HepG2 (cell line): ENCODE results near the gene OGA. TPM values are rescaled to one million over a fixed set of nuclear protein-coding genes. Genes with fewer than 3 reads are reported as not detected.
A peak's percentile ranks its signal among the peaks of the same experiment; 100 is the strongest.

ENCODE experiments used
- ATAC-seq: fragments of 200-7000 bp; cut with Tn5 transposase; 3 replicates; pipeline ENCODE4 v1.9.1; 2020; ENCODE audit warnings: mild to moderate bottlenecking, moderate library complexity
- BruUV-seq: library from RNA; stranded (reverse); fragments of 400-500 nt; replicated peaks from 2 replicates; lab custom pipeline; 2021; lab: Mats Ljungman, UMichigan
- CTCF ChIA-PET: fragments of 300-600 bp; formaldehyde crosslinking; extraction: SDS; loops from one replicate; lab custom pipeline; 2021; ENCODE audit warnings: low total read pairs, inconsistent platforms, low intra/inter-chr PET ratio; lab: Yijun Ruan, JAX
- POLR2A ChIA-PET: fragments of 350-600 bp; sonication (Branson Sonifier 250); formaldehyde crosslinking; loops from one replicate; lab custom pipeline; 2020; ENCODE audit warnings: antibody characterized with exemption, inconsistent platforms; lab: Yijun Ruan, JAX
- DNase-seq: peaks from one replicate; pipeline ENCODE4 v3.0.0-alpha.2; 2015; ENCODE audit warnings: low spot score
- FAIRE-seq: peaks from 3 replicates; lab custom pipeline; 2011; peaks lifted over from hg19 to GRCh38; lab: Jason Lieb, UNC
- H2AFZ ChIP-seq: one replicate; pipeline ENCODE4 v1.6.1; 2011; ENCODE audit warnings: low read length, inconsistent platforms
- H3K27ac ChIP-seq: fragments of 300-600 bp; 3 replicates; pipeline ENCODE4 v1.8.0; 2011; ENCODE audit warnings: mixed run types, mild to moderate bottlenecking, mixed read lengths, low read length, inconsistent platforms; ENCODE audit not compliant: insufficient read depth; ENCODE audit errors: extremely low read length
- H3K27me3 ChIP-seq, 2 experiments: fragments of 200-600 bp in 1 of 2; 2 replicates in 1 of 2; 3 replicates in 1 of 2; pipeline versions ENCODE4 v1.6.0 to v1.8.0; 2011; ENCODE audit warnings: low read length in 2 of 2, mild to moderate bottlenecking in 2 of 2, moderate library complexity in 2 of 2, inconsistent platforms in 1 of 2; ENCODE audit not compliant: insufficient read depth in 2 of 2, control insufficient read depth in 1 of 2
- H3K36me3 ChIP-seq, 2 experiments: fragments of 200-600 bp in 1 of 2; replicated peaks in 1 of 2; 2 replicates in 1 of 2; 3 replicates in 1 of 2; pipeline versions ENCODE4 v1.5.1 to v1.8.0; 2011; ENCODE audit warnings: low read length in 2 of 2, inconsistent platforms in 1 of 2; ENCODE audit not compliant: insufficient read depth in 2 of 2, control insufficient read depth in 1 of 2
- H3K4me1 ChIP-seq: 2 replicates; pipeline ENCODE4 v1.5.1; 2012; ENCODE audit warnings: low read length, inconsistent platforms; ENCODE audit not compliant: insufficient read depth
- H3K4me2 ChIP-seq: 2 replicates; pipeline ENCODE4 v1.6.0; 2011; ENCODE audit warnings: low read depth, low read length, inconsistent platforms
- H3K4me3 ChIP-seq, 3 experiments: fragments of 200-600 bp in 1 of 3; sonication (generic), shearing (Covaris generic) in 1 of 3; replicated peaks in 1 of 3; 2 replicates each; pipeline ENCODE4 v1.5.1; 2011 to 2016; ENCODE audit warnings: low read length in 3 of 3, inconsistent platforms in 2 of 3, low read depth in 2 of 3, mild to moderate bottlenecking in 2 of 3, control low read depth in 1 of 3, mixed read lengths in 1 of 3; ENCODE audit not compliant: insufficient read depth in 1 of 3
- H3K79me2 ChIP-seq: one replicate; pipeline ENCODE4 v1.6.1; 2011; ENCODE audit warnings: low read length, inconsistent platforms; ENCODE audit not compliant: insufficient read depth
- H3K9ac ChIP-seq: 2 replicates; pipeline ENCODE4 v1.6.0; 2011; ENCODE audit warnings: mild to moderate bottlenecking, low read depth, low read length, inconsistent platforms; ENCODE audit not compliant: insufficient read depth
- H3K9me3 ChIP-seq: 2 replicates; pipeline ENCODE4 v1.5.1; 2012; ENCODE audit warnings: mild to moderate bottlenecking, low read length
- H4K20me1 ChIP-seq: 2 replicates; pipeline ENCODE4 v1.6.0; 2011; ENCODE audit warnings: inconsistent platforms, mild to moderate bottlenecking, low read length, moderate library complexity; ENCODE audit not compliant: insufficient read depth
- ATF3 ChIP-seq: sonication (generic); formaldehyde crosslinking; IDR thresholded peaks from 2 replicates; pipeline ENCODE4 v1.4.0; 2020; ENCODE audit warnings: missing genetic modification reagents
- BRCA1 ChIP-seq: sonication (generic); formaldehyde crosslinking; IDR thresholded peaks from 2 replicates; pipeline ENCODE4 v1.4.0; 2020; ENCODE audit warnings: missing genetic modification reagents
- KLF16 ChIP-seq, 2 experiments: sonication (generic) in 1 of 2; formaldehyde crosslinking in 1 of 2; IDR thresholded peaks; 2 replicates each; pipeline versions ENCODE4 v1.6.1 to v1.8.0; 2016 to 2023; ENCODE audit warnings: missing genetic modification reagents in 2 of 2, missing compliant biosample characterization in 1 of 2
- NKX3-1 ChIP-seq: sonication (generic); formaldehyde crosslinking; IDR thresholded peaks from 2 replicates; pipeline ENCODE4 v1.5.0; 2020; ENCODE audit warnings: missing genetic modification reagents
- PBX3 ChIP-seq: sonication (generic); formaldehyde crosslinking; IDR thresholded peaks from 2 replicates; pipeline ENCODE4 v1.8.1; 2023; ENCODE audit warnings: missing genetic modification reagents, inconsistent platforms, borderline replicate concordance
- RBM22 ChIP-seq: fragments of 200-400 bp; formaldehyde crosslinking; optimal IDR thresholded peaks from 2 replicates; pipeline ENCODE3; 2017; ENCODE audit warnings: mild to moderate bottlenecking, low read length, moderate library complexity
- SALL2 ChIP-seq: sonication (generic); formaldehyde crosslinking; IDR thresholded peaks from 2 replicates; pipeline ENCODE4 v1.8.1; 2023; ENCODE audit warnings: mild to moderate bottlenecking, missing genetic modification reagents, inconsistent platforms
- STAT6 ChIP-seq: sonication (generic); formaldehyde crosslinking; IDR thresholded peaks from 2 replicates; pipeline ENCODE4 v1.4.0; 2020; ENCODE audit warnings: missing genetic modification reagents, mild to moderate bottlenecking, borderline replicate concordance
- ZFP90 ChIP-seq: sonication (generic); formaldehyde crosslinking; IDR thresholded peaks from 2 replicates; pipeline ENCODE4 v1.8.0; 2022; ENCODE audit warnings: missing genetic modification reagents, mild to moderate bottlenecking, inconsistent platforms, borderline replicate concordance
- ZNF326 ChIP-seq: sonication (generic); formaldehyde crosslinking; IDR thresholded peaks from 2 replicates; pipeline ENCODE4 v1.4.0; 2020; ENCODE audit warnings: missing genetic modification reagents, borderline replicate concordance
- ZNF33B ChIP-seq: sonication (generic); formaldehyde crosslinking; IDR thresholded peaks from 2 replicates; pipeline ENCODE4 v1.5.1; 2020; ENCODE audit warnings: mild to moderate bottlenecking, missing genetic modification reagents
- ZNF354B ChIP-seq: sonication (generic); formaldehyde crosslinking; IDR thresholded peaks from 2 replicates; pipeline ENCODE4 v1.8.0; 2022; ENCODE audit warnings: mild to moderate bottlenecking, missing genetic modification reagents
- ZNF574 ChIP-seq: sonication (generic); formaldehyde crosslinking; IDR thresholded peaks from 2 replicates; pipeline ENCODE4 v1.4.0; 2020; ENCODE audit warnings: missing genetic modification reagents
- ZNF777 ChIP-seq: sonication (generic); formaldehyde crosslinking; IDR thresholded peaks from 2 replicates; pipeline ENCODE4 v1.4.0; 2020; ENCODE audit warnings: missing genetic modification reagents
- ZSCAN20 ChIP-seq: sonication (generic); formaldehyde crosslinking; IDR thresholded peaks from 2 replicates; pipeline ENCODE4 v1.4.0; 2020; ENCODE audit warnings: missing genetic modification reagents, mild to moderate bottlenecking, borderline replicate concordance
- WGBS: methylation state at CpG from one replicate; pipeline ENCODE4 v1.1.6; 2017; ENCODE audit warnings: low lambda C conversion rate; 5-methylcytosine and 5-hydroxymethylcytosine counted together
- in situ Hi-C: cut with HindIII; loops from 2 replicates; pipeline ENCODE4 v1.10.0; 2017; ENCODE audit warnings: low pct_unique_long_range_greater_than_20kb; ENCODE audit not compliant: extremely low pct_ligation_motif_present
- intact Hi-C: fragments of 100-400 bp; cut with micrococcal nuclease; formaldehyde crosslinking; loops from one replicate; pipeline ENCODE4 v1.10.0; 2022; ENCODE audit not compliant: unreplicated experiment
- polyA plus RNA-seq, 8 experiments: library from polyadenylated mRNA; depleted of rRNA in 3 of 8; stranded (reverse) in 7 of 8; unstranded in 1 of 8; fragments of >200 nt; fragmentation: Illumina TruSeq in 4 of 8; extraction: Trizol in 4 of 8; gene quantifications; 2 replicates each; pipeline versions ENCODE4 v1.2.1 to v1.2.3, GENCODE V29; 2011 to 2016; ENCODE audit warnings: low read depth in 4 of 8, missing spikeins in 1 of 8, mixed read lengths in 1 of 8; ENCODE audit not compliant: insufficient read depth in 1 of 8
- total RNA-seq, 5 experiments: library from RNA; depleted of rRNA; stranded (reverse); fragments of >200 nt; fragmentation: Illumina TruSeq; extraction: Trizol; gene quantifications; 2 replicates each; pipeline ENCODE4 v1.2.3, GENCODE V29; 2016; ENCODE audit warnings: low read depth in 1 of 5

The OGA gene
- total and polyA plus RNA-seq, 2 of the 13 experiments (the other 11 are each of a cell fraction or from before 2014, with no cell fraction given) = 33.2 to 39.8 TPM

GRCh38 chr10:101783736-101784118, 34.5 kb downstream of the OGA start:
- no peak for FAIRE-seq
- Histone ChIP-seq H3K27ac (peak overlapping the region; percentile 55), H3K9me3 (no peaks in the 10 kb centered on the region), H4K20me1 (peaks cover 5% of the 10 kb centered on the region; the same call in 1 of the 2 replicates), H3K79me2 (peaks cover 9% of the 10 kb centered on the region), H3K27me3 (no peaks in the 10 kb centered on the region; a peak in 1 of 5 replicates), H3K4me3 (peak overlapping the region; percentile 84 to 94 (median 88)), H3K4me1 (peaks cover 43% of the 10 kb centered on the region), H3K36me3 (peaks cover 4 to 17% of the 10 kb centered on the region in 2 experiments), H3K9ac (peak overlapping the region; percentile 83), H2AFZ (no peak overlapping the region), H3K4me2 (peak overlapping the region; percentile 89)
- intact Hi-C loops (no loop called here), in situ Hi-C loops (loop anchor here (5.0 kb wide), 2 partner anchors 181 to 571 kb away; no protein-coding TSS in a partner anchor)
- 59% methylated on average over 10 of the region's 10 CpGs for WGBS
- CTCF ChIA-PET = no interaction called here
- no peak for DNase-seq
- BruUV-seq = TSS peak; percentile 90
- no peak for ATAC-seq
- POLR2A ChIA-PET = interaction anchor here (1.4 to 2.4 kb wide), 3 partner anchors 35 to 90 kb away, joined by 3 to 16 read pairs (median 3); partner anchors contain the start of gene OGA
- TF ChIP-seq ZNF574 = no peak
- TF ChIP-seq ATF3 (CRISPR knock-in tag) = no peak
- TF ChIP-seq ZNF326 (CRISPR knock-in tag) = no peak
- 0 out of 2 replicates have a peak, but pooled peaks have one; percentile 7 for TF ChIP-seq ZSCAN20 (CRISPR knock-in tag)
- no peak for TF ChIP-seq KLF16 (CRISPR knock-in tag; IDR thresholded peaks at IDR 0.05)
- no peak for TF ChIP-seq BRCA1
- no peak for TF ChIP-seq ZNF33B
- TF ChIP-seq NKX3-1 (CRISPR knock-in tag) = no peak
- no peak for TF ChIP-seq ZNF354B (CRISPR knock-in tag)
- no peak for TF ChIP-seq STAT6
- TF ChIP-seq RBM22 = peak; percentile 72
- TF ChIP-seq ZFP90 (CRISPR knock-in tag) = no peak
- 0 out of 2 replicates have a peak, but pooled peaks have one; percentile 1 for TF ChIP-seq ZNF777 (CRISPR knock-in tag)
- TF ChIP-seq PBX3 = no peak
- TF ChIP-seq SALL2 = no peak
